Pancreas (tissue), 10 donors: ENCODE results near the gene VANGL1. TPM values are rescaled to one million over a fixed set of nuclear protein-coding genes. Genes with fewer than 3 reads are reported as not detected.
"Not testable (repeated sequence)": the region's sequence is repeated elsewhere in the genome, so short reads cannot be mapped to it uniquely, and the experiment has no call there.

Experiments used
- ATAC-seq, 4 donors: fragments of 200-7000 bp; cut with Tn5 transposase; one replicate each; pipeline versions ENCODE4 v1.8.0 to v1.9.1; 2020; ENCODE audit warnings: mild to moderate bottlenecking in 4 of 4, moderate library complexity in 4 of 4
- DNase-seq, 6 donors: peaks; one replicate each; pipeline ENCODE4 v3.0.0-alpha.2; 2020
- FAIRE-seq: peaks from 2 replicates; lab custom pipeline; 2012; peaks lifted over from hg19 to GRCh38; lab: Jason Lieb, UNC
- H3K27ac ChIP-seq, 4 donors: fragments of 200-600 bp; sonication (generic); 1 replicate in 3 of 4; 2 replicates in 1 of 4; pipeline versions ENCODE4 v1.5.0 to v1.8.0; 2020
- H3K27me3 ChIP-seq, 4 donors: fragments of 200-600 bp; one replicate each; pipeline ENCODE4 v1.8.0; 2021
- H3K36me3 ChIP-seq, 3 donors: fragments of 200-600 bp; sonication (generic) in 1 of 3; one replicate each; pipeline versions ENCODE4 v1.5.0 to v1.8.0; 2020 to 2021
- H3K4me1 ChIP-seq, 3 donors: fragments of 200-600 bp; one replicate each; pipeline ENCODE4 v1.8.0; 2021
- H3K4me3 ChIP-seq, 4 donors: fragments of 200-600 bp; sonication (generic) in 2 of 4; one replicate each; pipeline versions ENCODE4 v1.5.0 to v1.8.0; 2020 to 2021
- H3K9me3 ChIP-seq, 4 donors: fragments of 200-600 bp; one replicate each; pipeline ENCODE4 v1.8.0; 2021
- CTCF ChIP-seq, 4 donors: fragments of 200-600 bp; sonication (generic) in 3 of 4; IDR thresholded peaks; one replicate each; pipeline versions ENCODE4 v1.5.0 to v1.8.0; 2021; ENCODE audit warnings: antibody characterized with exemption in 4 of 4
- WGBS, 2 donors: extraction: QIAGEN DNeasy Blood & Tissue Kit; methylation state at CpG; one replicate each; pipeline ENCODE4 v1.1.7; 2013; 5-methylcytosine and 5-hydroxymethylcytosine counted together
- intact Hi-C, 3 donors: fragments of 100-400 bp; cut with DNase I; formaldehyde crosslinking; loops; one replicate each; pipeline versions ENCODE4 v1.11.1 to v1.14.2; 2022
- polyA plus RNA-seq, 2 donors: library from polyadenylated mRNA; stranded (reverse); fragments of 200-250 nt; gene quantifications; one replicate each; pipeline ENCODE4 v1.2.3, GENCODE V29; 2013
- total RNA-seq, 6 donors: library from RNA; stranded (reverse); fragmentation: NEBNext Ultra II Directional in 4 of 6; extraction: Animal tissue kit (Norgen Biotek cat#: 25700) in 4 of 6; gene quantifications; one replicate each; pipeline versions ENCODE4 v1.2.1 to v1.2.4, GENCODE V29; 2021 to 2023
- donor health status: healthy with polysubstance abuse.
- donor health status: DM: no; HTN: no; CAD: no; lungs with moderate emphysema.
- donor health status: DM: no; HTN: no; CAD: no.
- donor health status: control.
- donor health status: control.
- donor health status: Bipolar disorder and iron deficiency.
- donor health status: DM: yes; HTN: yes; CAD: no.
- donor health status: DM: no; HTN: no; CAD: no.
- donor health status: DM: no; HTN: no; CAD: no.
- donor health status: DM: yes; HTN: yes; CAD: no.

The VANGL1 gene
- total and polyA plus RNA-seq, 8 donors: 1.2 to 9.0 (median 5.4) TPM

- Histone ChIP-seq H3K9me3 (no peaks in the 10 kb centered on the region), H3K4me3 (no peak overlapping the region), H3K27ac (no peak overlapping the region), H3K4me1 (no peaks in the 10 kb centered on the region), H3K27me3 (no peaks in the 10 kb centered on the region), H3K36me3 (no peaks in the 10 kb centered on the region)
- TF ChIP-seq CTCF (IDR thresholded peaks at IDR 0.05): no peak
- ATAC-seq (no peak), DNase-seq (no peak), FAIRE-seq (no peak)
- WGBS, 2 donors: 77 to 87% methylated on average over 2 of the region's 2 CpGs
- intact Hi-C loops: no loop called here
Observed at GRCh38 chr1:115630342-115630741, 11.4 kb upstream of the VANGL1 start.

- intact Hi-C loops: no loop called here
- FAIRE-seq (no peak), DNase-seq (no peak), ATAC-seq (no peak)
- no peak overlapping the region for H3K4me3 ChIP-seq
- no peaks in the 10 kb centered on the region for H3K36me3 ChIP-seq
- 81% methylated on average over 4 of the region's 4 CpGs for WGBS, 2 donors
- H3K9me3 ChIP-seq: no peaks in the 10 kb centered on the region
- no peaks in the 10 kb centered on the region for H3K4me1 ChIP-seq
- H3K27me3 ChIP-seq: no peaks in the 10 kb centered on the region
- no peak overlapping the region for H3K27ac ChIP-seq
- no peak for TF ChIP-seq CTCF (IDR thresholded peaks at IDR 0.05)
Observed at GRCh38 chr1:115632251-115633026, 9.3 kb upstream of the VANGL1 start.

DNA sequence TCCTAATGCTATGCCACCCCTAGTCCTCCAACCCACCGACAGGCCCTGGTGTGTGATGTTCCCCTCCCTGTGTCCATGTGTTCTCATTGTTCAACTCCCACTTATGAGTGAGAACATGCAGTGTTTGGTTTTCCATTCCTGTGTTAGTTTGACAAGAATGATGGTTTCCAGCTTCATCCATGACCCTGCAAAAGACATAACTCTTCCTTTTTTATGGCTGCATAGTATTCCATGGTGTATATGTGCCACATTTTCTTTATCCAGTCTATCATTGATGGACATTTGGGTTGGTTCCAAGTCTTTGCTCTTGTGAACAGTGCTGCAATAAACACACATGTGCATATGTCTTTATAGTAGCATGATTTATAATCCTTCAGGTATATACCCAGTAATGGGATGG, 8.2 kb upstream of the VANGL1 start:
- H3K27me3 ChIP-seq, H3K27ac ChIP-seq, H3K4me3 ChIP-seq, FAIRE-seq, H3K4me1 ChIP-seq, DNase-seq, H3K36me3 ChIP-seq, intact Hi-C loops, ATAC-seq, H3K9me3 ChIP-seq: not testable (repeated sequence)
- 73 to 95% methylated on average over 1 of the region's 1 CpG for WGBS, 2 donors

DNA sequence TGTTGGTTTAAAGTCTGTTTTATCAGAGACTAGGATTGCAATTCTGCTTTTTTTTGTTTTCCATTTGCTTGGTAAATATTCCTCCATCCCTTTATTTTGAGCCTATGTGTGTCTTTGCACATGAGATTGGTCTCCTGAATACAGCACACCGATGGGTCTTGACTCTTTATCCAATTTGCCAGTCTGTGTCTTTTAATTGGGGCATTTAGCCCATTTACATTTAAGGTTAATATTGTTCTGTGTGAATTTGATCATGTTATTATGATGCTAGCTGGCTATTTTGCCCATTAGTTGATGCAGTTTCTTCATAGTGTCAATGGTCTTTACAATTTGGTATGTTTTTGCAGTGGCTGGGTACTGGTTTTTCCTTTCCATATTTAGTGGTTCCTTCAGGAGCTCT, 4.5 kb upstream of the VANGL1 start:
- DNase-seq, H3K27me3 ChIP-seq, H3K4me3 ChIP-seq, FAIRE-seq, intact Hi-C loops, H3K36me3 ChIP-seq, H3K9me3 ChIP-seq, H3K4me1 ChIP-seq, H3K27ac ChIP-seq, ATAC-seq: not testable (repeated sequence)
- 90 to 93% methylated on average over 1 of the region's 1 CpG for WGBS, 2 donors

DNA sequence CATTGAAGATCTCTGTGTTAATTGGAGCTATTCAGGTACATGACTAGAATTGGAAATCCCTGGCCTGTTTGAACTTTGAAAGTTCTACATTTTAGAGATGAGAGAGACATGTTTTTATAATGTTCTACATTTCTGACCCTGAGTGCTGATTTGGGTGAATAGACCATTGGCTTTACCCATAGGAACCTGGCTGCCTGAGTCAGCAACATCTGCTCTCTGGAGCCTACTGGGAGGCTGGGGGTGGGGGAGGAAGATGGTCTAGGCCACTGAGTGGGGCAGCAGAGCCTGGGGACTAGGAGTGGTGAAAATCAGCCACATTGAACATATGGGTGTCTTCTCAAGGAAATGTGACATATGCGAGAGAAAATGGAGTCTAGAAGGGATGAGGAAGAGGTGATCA, 1.4 kb upstream of the VANGL1 start:
- TF ChIP-seq CTCF (IDR thresholded peaks at IDR 0.05): no peak
- Histone ChIP-seq H3K4me1 (peaks cover 0 to 8% (median 6%) of the 10 kb centered on the region in 3 donors), H3K9me3 (no peaks in the 10 kb centered on the region), H3K27ac (no peak overlapping the region), H3K27me3 (no peaks in the 10 kb centered on the region), H3K36me3 (no peaks in the 10 kb centered on the region), H3K4me3 (no peak overlapping the region)
- WGBS, 2 donors: 68 to 92% methylated on average over 1 of the region's 1 CpG
- intact Hi-C loops: no loop called here
- no peak for ATAC-seq
- DNase-seq: no peak
- no peak for FAIRE-seq
